ENCODE results near the gene RASGEF1C. TPM values are rescaled to one million over a fixed set of nuclear protein-coding genes. Genes with fewer than 3 reads are reported as not detected.
"Not testable (repeated sequence)": the region's sequence is repeated elsewhere in the genome, so short reads cannot be mapped to it uniquely, and the experiment has no call there.

The RASGEF1C gene
- total and polyA plus RNA-seq, 8 donors, result 0.20 to 6.8 (median 0.86) TPM; not detected in 4

- peaks cover 6 to 19% (median 16%) of the 10 kb centered on the region in 4 donors for H3K4me1 ChIP-seq
- H3K4me3 ChIP-seq, result no peak overlapping the region
- DNase-seq, result no peak
- H3K36me3 ChIP-seq, result no peaks in the 10 kb centered on the region
- 93 to 95% (median 94%) methylated on average over 6 of the region's 6 CpGs for WGBS, 5 donors
- TF ChIP-seq EP300 (IDR thresholded peaks at IDR 0.05), result no peak
- TF ChIP-seq POLR2AphosphoS5 (IDR thresholded peaks at IDR 0.05), result no peak
- no peak for TF ChIP-seq POLR2A (IDR thresholded peaks at IDR 0.05)
- TF ChIP-seq CTCF (IDR thresholded peaks at IDR 0.05), result no peak
- H3K27me3 ChIP-seq, result no peaks in the 10 kb centered on the region
- no peaks in the 10 kb centered on the region for H3K9me3 ChIP-seq
- no peak overlapping the region for H3K27ac ChIP-seq
- intact Hi-C loops (cut with DNase I; ENCODE audit: low total_unique reads), result no loop called here
Observed at GRCh38 chr5:180093241-180093640, 115.8 kb downstream of the RASGEF1C start.

- peaks cover 6 to 19% (median 17%) of the 10 kb centered on the region in 4 donors for H3K4me1 ChIP-seq
- DNase-seq, result peak; percentile 56 to 71
- intact Hi-C loops (cut with DNase I; ENCODE audit: low total_unique reads), result no loop called here
- no peak for TF ChIP-seq POLR2AphosphoS5 (IDR thresholded peaks at IDR 0.05)
- peak in 3 of 7 experiments; percentile 9 to 33 (median 20) for TF ChIP-seq CTCF (IDR thresholded peaks at IDR 0.05)
- 12 to 19% (median 16%) methylated on average over 15 to 17 of the region's 17 CpGs for WGBS, 5 donors
- H3K27ac ChIP-seq, result peak overlapping the region in 3 of 5 donors; percentile 72 to 86 (median 77)
- no peaks in the 10 kb centered on the region for H3K9me3 ChIP-seq
- no peaks in the 10 kb centered on the region for H3K27me3 ChIP-seq
- H3K36me3 ChIP-seq, result no peaks in the 10 kb centered on the region
- peak overlapping the region; percentile 48 to 58 (median 55) for H3K4me3 ChIP-seq
Observed at GRCh38 chr5:180090769-180091546, 118.1 kb downstream of the RASGEF1C start.

- Histone ChIP-seq H3K36me3 (no peaks in the 10 kb centered on the region), H3K9me3 (no peaks in the 10 kb centered on the region), H3K4me3 (peak overlapping the region; percentile 48 to 58 (median 55)), H3K4me1 (peaks cover 6 to 26% (median 24%) of the 10 kb centered on the region in 4 donors), H3K27me3 (no peaks in the 10 kb centered on the region), H3K27ac (peak overlapping the region; percentile 57 to 86 (median 72))
- TF ChIP-seq CTCF (IDR thresholded peaks at IDR 0.05), result peak in 5 of 7 experiments; percentile 77 to 93 (median 88)
- TF ChIP-seq POLR2AphosphoS5 (IDR thresholded peaks at IDR 0.05), result peak in 2 of 3 donors; percentile 17 to 41
- TF ChIP-seq POLR2A (IDR thresholded peaks at IDR 0.05), result no peak
- WGBS, 5 donors, result 2 to 5% (median 4%) methylated on average over 44 to 58 of the region's 58 CpGs
- intact Hi-C loops (cut with DNase I; ENCODE audit: low total_unique reads), result no loop called here
- DNase-seq, result peak; percentile 69 to 95
Observed at GRCh38 chr5:180090098-180090768, 118.8 kb downstream of the RASGEF1C start.

- Histone ChIP-seq H3K4me1 (peaks cover 6 to 32% (median 30%) of the 10 kb centered on the region in 4 donors), H3K4me3 (peak overlapping the region; percentile 48 to 58 (median 55)), H3K27ac (peak overlapping the region in 3 of 5 donors; percentile 72 to 86 (median 77))
- 74 to 86% (median 80%) methylated on average over 18 of the region's 18 CpGs for WGBS, 5 donors
- H3K36me3 ChIP-seq, DNase-seq, H3K9me3 ChIP-seq, H3K27me3 ChIP-seq: not testable (repeated sequence)
- intact Hi-C loops (cut with DNase I; ENCODE audit: low total_unique reads), result loop anchor here (10.0 kb wide), 1 partner anchor 175 kb away; no protein-coding TSS in a partner anchor
Observed at GRCh38 chr5:180089628-180090027, 119.4 kb downstream of the RASGEF1C start.
